SK-N-MC (cell line): ENCODE measurements around the gene CYP19A1.

Experiments
- DNase-seq: peaks from one replicate; pipeline ENCODE4 v3.0.0-alpha.2; 2011; ENCODE audit warnings: low read depth, low spot score
- H3K27ac ChIP-seq: fragments of 200-600 bp; sonication (generic); 2 replicates; pipeline ENCODE4 v1.5.1; 2016; ENCODE audit warnings: mixed run types
- H3K36me3 ChIP-seq: fragments of 200-600 bp; sonication (generic); 2 replicates; pipeline ENCODE4 v1.6.1; 2017; ENCODE audit warnings: antibody characterized with exemption, low read length, mixed read lengths; ENCODE audit not compliant: insufficient read depth
- H3K4me3 ChIP-seq: fragments of 200-600 bp; sonication (generic); 2 replicates; pipeline ENCODE4 v1.5.1; 2016
- H3K9ac ChIP-seq: fragments of 200-600 bp; sonication (generic); 2 replicates; pipeline ENCODE4 v1.8.0; 2017; ENCODE audit warnings: mixed run types, mixed read lengths; ENCODE audit not compliant: insufficient read length
- H3K9me3 ChIP-seq: fragments of 200-600 bp; sonication (generic); 2 replicates; pipeline ENCODE4 v1.6.1; 2017; ENCODE audit warnings: low read depth, mild to moderate bottlenecking, antibody characterized with exemption, low read length, moderate library complexity, mixed read lengths
- EZH2 ChIP-seq: fragments of 200-600 bp; sonication (generic); IDR thresholded peaks from one replicate; pipeline ENCODE4 v1.6.1; 2017; ENCODE audit warnings: antibody characterized with exemption
- FOXP2 ChIP-seq: optimal IDR thresholded peaks from 2 replicates; pipeline ENCODE3; 2011; ENCODE audit warnings: mild to moderate bottlenecking, moderate library complexity; ENCODE audit not compliant: insufficient read depth; ENCODE audit errors: extremely low read length, control extremely low read depth
- POLR2AphosphoS5 ChIP-seq: IDR thresholded peaks from 2 replicates; pipeline ENCODE4 v1.6.1; 2012; ENCODE audit warnings: mild to moderate bottlenecking, low read depth, low read length, borderline replicate concordance

CYP19A1 gene

GRCh38 chr15:51255533-51255932, 82.9 kb downstream of the CYP19A1 start:
- Histone ChIP-seq H3K9me3 (no peaks in the 10 kb centered on the region), H3K36me3 (no peaks in the 10 kb centered on the region), H3K4me3 (no peak overlapping the region), H3K9ac (no peak overlapping the region), H3K27ac (no peak overlapping the region)
- TF ChIP-seq POLR2AphosphoS5 (no peak), EZH2 (no peak), FOXP2 (no peak)
- DNase-seq = no peak

GRCh38 chr15:51253366-51253765, 85.0 kb downstream of the CYP19A1 start:
- Histone ChIP-seq H3K36me3 (no peaks in the 10 kb centered on the region), H3K9me3 (no peaks in the 10 kb centered on the region), H3K9ac (no peak overlapping the region), H3K27ac (no peak overlapping the region), H3K4me3 (no peak overlapping the region)
- DNase-seq = no peak
- no peak for TF ChIP-seq EZH2
- TF ChIP-seq POLR2AphosphoS5 = no peak
- TF ChIP-seq FOXP2 = no peak

GRCh38 chr15:51252671-51253070, 85.7 kb downstream of the CYP19A1 start:
- no peak for DNase-seq
- Histone ChIP-seq H3K36me3 (no peaks in the 10 kb centered on the region), H3K27ac (no peak overlapping the region), H3K4me3 (no peak overlapping the region), H3K9me3 (no peaks in the 10 kb centered on the region), H3K9ac (no peak overlapping the region)
- TF ChIP-seq POLR2AphosphoS5 = no peak
- TF ChIP-seq FOXP2 = no peak
- TF ChIP-seq EZH2 = no peak

GRCh38 chr15:51251556-51251955, 86.8 kb downstream of the CYP19A1 start:
- H3K4me3 ChIP-seq = no peak overlapping the region
- no peaks in the 10 kb centered on the region for H3K9me3 ChIP-seq
- TF ChIP-seq POLR2AphosphoS5 (no peak), EZH2 (no peak), FOXP2 (no peak)
- H3K9ac ChIP-seq = no peak overlapping the region
- DNase-seq = no peak
- no peaks in the 10 kb centered on the region for H3K36me3 ChIP-seq
- H3K27ac ChIP-seq = no peak overlapping the region

GRCh38 chr15:51250217-51251011, 88.0 kb downstream of the CYP19A1 start:
- no peak for TF ChIP-seq EZH2
- no peak for TF ChIP-seq POLR2AphosphoS5
- no peak for TF ChIP-seq FOXP2
- H3K27ac ChIP-seq = no peak overlapping the region
- H3K9ac ChIP-seq = no peak overlapping the region
- H3K9me3 ChIP-seq = no peaks in the 10 kb centered on the region
- DNase-seq = no peak
- no peak overlapping the region for H3K4me3 ChIP-seq
- no peaks in the 10 kb centered on the region for H3K36me3 ChIP-seq

- H3K36me3 ChIP-seq = no peaks in the 10 kb centered on the region
- no peak for DNase-seq
- no peaks in the 10 kb centered on the region for H3K9me3 ChIP-seq
- no peak for TF ChIP-seq POLR2AphosphoS5
- TF ChIP-seq FOXP2 = no peak
- TF ChIP-seq EZH2 = no peak
- no peak overlapping the region for H3K9ac ChIP-seq
- no peak overlapping the region for H3K27ac ChIP-seq
- no peak overlapping the region for H3K4me3 ChIP-seq
These were observed 92.8 kb downstream of the CYP19A1 start for GRCh38 chr15:51245628-51246027.

GRCh38 chr15:51244423-51244869, 94.0 kb downstream of the CYP19A1 start:
- Histone ChIP-seq H3K9ac (no peak overlapping the region), H3K9me3 (no peaks in the 10 kb centered on the region), H3K27ac (no peak overlapping the region), H3K4me3 (no peak overlapping the region), H3K36me3 (no peaks in the 10 kb centered on the region)
- no peak for DNase-seq
- no peak for TF ChIP-seq EZH2
- no peak for TF ChIP-seq POLR2AphosphoS5
- TF ChIP-seq FOXP2 = no peak

- H3K9ac ChIP-seq = no peak overlapping the region
- H3K27ac ChIP-seq = no peak overlapping the region
- DNase-seq = no peak
These were observed 94.6 kb downstream of the CYP19A1 start for GRCh38 chr15:51243774-51244173.

More at GRCh38 chr15:51243774-51244173, 94.6 kb downstream of the CYP19A1 start:
- H3K36me3 ChIP-seq = no peaks in the 10 kb centered on the region
- H3K4me3 ChIP-seq = no peak overlapping the region
- TF ChIP-seq EZH2 = no peak
- TF ChIP-seq POLR2AphosphoS5 = no peak
- TF ChIP-seq FOXP2 = no peak
- H3K9me3 ChIP-seq = no peaks in the 10 kb centered on the region
